Adrenal gland (tissue), 5 donors: ENCODE results near the gene PTPRN2.

Experiments
- POLR2A ChIP-seq, 2 donors: fragments of 450-650 bp; IDR thresholded peaks; one replicate each; pipeline ENCODE4 v1.6.1; 2017; ENCODE audit warnings: antibody characterized with exemption in 2 of 2, mild to moderate bottlenecking in 2 of 2, moderate library complexity in 1 of 2
- TF ChIP-seq, protein P1 (sequence below), 6 experiments: fragments of 450-650 bp in 4 of 6; fragments of 200-600 bp in 2 of 6; sonication (generic) in 1 of 6; IDR thresholded peaks; 1 replicate in 5 of 6; 2 replicates in 1 of 6; pipeline versions ENCODE4 v1.5.1 to v1.8.0; 2016 to 2021; ENCODE audit warnings: antibody characterized with exemption in 6 of 6, mild to moderate bottlenecking in 2 of 6, moderate library complexity in 1 of 6
- donor health status: DM: no; HTN: no; CAD: no.

DNA sequence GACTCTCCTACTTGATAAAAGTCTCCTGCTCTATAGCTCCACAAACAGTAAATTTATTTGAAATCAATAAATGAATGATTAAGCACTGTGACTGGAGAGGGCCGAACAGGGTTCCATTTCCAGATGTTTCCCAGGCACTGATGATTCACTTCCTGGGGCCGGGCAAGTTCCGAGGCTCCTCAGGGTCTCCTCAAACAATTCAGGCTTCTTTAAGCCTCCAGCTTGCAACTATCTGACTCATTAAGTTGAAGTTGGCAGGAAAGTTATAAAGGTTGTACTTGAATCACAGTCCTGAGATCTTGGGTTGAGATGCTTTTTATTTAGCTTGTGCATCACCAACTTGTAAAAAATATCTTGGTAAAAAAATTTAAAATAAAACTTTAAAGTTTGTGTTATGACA is 637.9 kb downstream of the PTPRN2 start:
- TF ChIP-seq POLR2A (IDR thresholded peaks at IDR 0.05), result no peak
- TF ChIP-seq, protein P1, sequence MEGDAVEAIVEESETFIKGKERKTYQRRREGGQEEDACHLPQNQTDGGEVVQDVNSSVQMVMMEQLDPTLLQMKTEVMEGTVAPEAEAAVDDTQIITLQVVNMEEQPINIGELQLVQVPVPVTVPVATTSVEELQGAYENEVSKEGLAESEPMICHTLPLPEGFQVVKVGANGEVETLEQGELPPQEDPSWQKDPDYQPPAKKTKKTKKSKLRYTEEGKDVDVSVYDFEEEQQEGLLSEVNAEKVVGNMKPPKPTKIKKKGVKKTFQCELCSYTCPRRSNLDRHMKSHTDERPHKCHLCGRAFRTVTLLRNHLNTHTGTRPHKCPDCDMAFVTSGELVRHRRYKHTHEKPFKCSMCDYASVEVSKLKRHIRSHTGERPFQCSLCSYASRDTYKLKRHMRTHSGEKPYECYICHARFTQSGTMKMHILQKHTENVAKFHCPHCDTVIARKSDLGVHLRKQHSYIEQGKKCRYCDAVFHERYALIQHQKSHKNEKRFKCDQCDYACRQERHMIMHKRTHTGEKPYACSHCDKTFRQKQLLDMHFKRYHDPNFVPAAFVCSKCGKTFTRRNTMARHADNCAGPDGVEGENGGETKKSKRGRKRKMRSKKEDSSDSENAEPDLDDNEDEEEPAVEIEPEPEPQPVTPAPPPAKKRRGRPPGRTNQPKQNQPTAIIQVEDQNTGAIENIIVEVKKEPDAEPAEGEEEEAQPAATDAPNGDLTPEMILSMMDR (IDR thresholded peaks at IDR 0.05), result no peak
